ENCODE results near the gene RBM33. TPM values are rescaled to one million over a fixed set of nuclear protein-coding genes. Genes with fewer than 3 reads are reported as not detected.

The RBM33 gene
- total RNA-seq, 2 donors from 2014 or later, result 56.9 to 60.2 TPM

- Histone ChIP-seq H3K4me1 (no peaks in the 10 kb centered on the region), H3K27me3 (peaks cover 7% of the 10 kb centered on the region), H3K36me3 (no peaks in the 10 kb centered on the region), H3K4me3 (no peak overlapping the region), H3K27ac (no peak overlapping the region), H3K9ac (ENCODE audit: low read depth in 2 of 2, low read length in 2 of 2) (no peak overlapping the region), H3K9me3 (no peaks in the 10 kb centered on the region)
- DNase-seq, result no peak
- TF ChIP-seq CTCF (IDR thresholded peaks at IDR 0.05), result no peak
- intact Hi-C loops (cut with DNase I), result loop anchor here (10.0 kb wide), 1 partner anchor 1034 kb away; no protein-coding TSS in a partner anchor
These were observed 146.2 kb downstream of the RBM33 start for GRCh38 chr7:155790666-155791065.

- intact Hi-C loops (cut with DNase I), result loop anchor here (10.0 kb wide), 1 partner anchor 1034 kb away; no protein-coding TSS in a partner anchor
- Histone ChIP-seq H3K27me3 (peaks cover 7% of the 10 kb centered on the region), H3K27ac (no peak overlapping the region), H3K36me3 (no peaks in the 10 kb centered on the region), H3K9ac (ENCODE audit: low read depth in 2 of 2, low read length in 2 of 2) (no peak overlapping the region), H3K9me3 (no peaks in the 10 kb centered on the region), H3K4me1 (no peaks in the 10 kb centered on the region), H3K4me3 (no peak overlapping the region)
- no peak for DNase-seq
- no peak for TF ChIP-seq CTCF (IDR thresholded peaks at IDR 0.05)
These were observed 146.8 kb downstream of the RBM33 start for GRCh38 chr7:155791214-155791737.

- Histone ChIP-seq H3K4me1 (no peaks in the 10 kb centered on the region), H3K9me3 (no peaks in the 10 kb centered on the region), H3K4me3 (no peak overlapping the region), H3K9ac (ENCODE audit: low read depth in 2 of 2, low read length in 2 of 2) (no peak overlapping the region), H3K27ac (no peak overlapping the region), H3K36me3 (no peaks in the 10 kb centered on the region), H3K27me3 (peaks cover 6% of the 10 kb centered on the region)
- TF ChIP-seq CTCF (IDR thresholded peaks at IDR 0.05), result no peak
- no peak for DNase-seq
- intact Hi-C loops (cut with DNase I), result loop anchor here (10.0 kb wide), 1 partner anchor 1033 kb away; no protein-coding TSS in a partner anchor
These were observed 147.4 kb downstream of the RBM33 start for GRCh38 chr7:155791836-155792235.

GRCh38 chr7:155792315-155792960, 148.0 kb downstream of the RBM33 start:
- no peak for DNase-seq
- Histone ChIP-seq H3K27me3 (peaks cover under 1% of the 10 kb centered on the region), H3K27ac (no peak overlapping the region), H3K9me3 (no peaks in the 10 kb centered on the region), H3K4me1 (no peaks in the 10 kb centered on the region), H3K36me3 (no peaks in the 10 kb centered on the region), H3K4me3 (no peak overlapping the region), H3K9ac (ENCODE audit: low read depth in 2 of 2, low read length in 2 of 2) (no peak overlapping the region)
- no peak for TF ChIP-seq CTCF (IDR thresholded peaks at IDR 0.05)
- intact Hi-C loops (cut with DNase I), result loop anchor here (10.0 kb wide), 1 partner anchor 1032 kb away; no protein-coding TSS in a partner anchor

- Histone ChIP-seq H3K27ac (no peak overlapping the region), H3K36me3 (no peaks in the 10 kb centered on the region), H3K27me3 (no peaks in the 10 kb centered on the region), H3K9me3 (no peaks in the 10 kb centered on the region), H3K4me1 (no peaks in the 10 kb centered on the region), H3K9ac (ENCODE audit: low read depth in 2 of 2, low read length in 2 of 2) (no peak overlapping the region), H3K4me3 (no peak overlapping the region)
- DNase-seq, result no peak
- intact Hi-C loops (cut with DNase I), result loop anchor here (10.0 kb wide), 1 partner anchor 1032 kb away; no protein-coding TSS in a partner anchor
- no peak for TF ChIP-seq CTCF (IDR thresholded peaks at IDR 0.05)
These were observed 148.6 kb downstream of the RBM33 start for GRCh38 chr7:155792999-155793560.
